ENCODE measurements around the gene TRIM28.

The TRIM28 gene

DNA sequence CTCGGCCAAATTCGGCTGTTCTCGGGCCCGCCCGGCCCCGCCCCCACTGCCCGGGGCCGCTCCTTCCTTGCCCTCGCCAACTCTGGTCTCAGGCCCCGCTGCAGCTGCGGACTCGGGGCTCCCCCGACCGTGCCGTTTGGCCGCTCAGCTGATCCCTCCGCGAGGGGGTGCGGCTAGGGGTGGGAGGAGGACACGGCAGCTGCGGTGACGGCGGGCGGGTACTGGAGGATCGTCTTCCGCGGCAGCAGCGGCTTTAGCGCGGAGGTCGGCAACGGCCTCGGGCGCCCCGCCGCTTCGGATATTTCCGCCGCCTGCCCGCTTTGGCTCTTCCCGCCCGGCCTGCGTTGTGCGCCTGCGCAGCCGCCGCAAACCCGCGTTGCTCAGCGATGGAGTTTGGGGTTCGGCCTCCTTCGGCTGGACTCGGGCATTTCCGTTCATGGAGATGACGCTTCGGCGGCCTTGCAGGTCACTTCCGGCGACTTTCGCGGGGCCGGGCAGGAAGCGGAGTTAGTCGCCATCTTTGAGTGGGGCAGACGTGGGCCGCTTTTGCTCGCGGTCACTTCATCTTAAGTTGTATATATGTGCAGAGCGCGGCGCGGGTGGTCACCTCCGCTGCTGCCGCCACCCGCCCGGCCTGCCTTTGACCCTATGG lies 14.9 kb downstream of the TRIM28 start:
- no peak for TF ChIP-seq ZNF274 (IDR thresholded peaks at IDR 0.05; ENCODE audit: low read depth, low read length)
- peak overlapping the region; percentile 97 for H3K4me3 ChIP-seq (ENCODE audit: low read length)

- no peak for TF ChIP-seq ZNF274 (IDR thresholded peaks at IDR 0.05; ENCODE audit: low read depth, low read length)
- peak overlapping the region; percentile 86 for H3K4me3 ChIP-seq (ENCODE audit: low read length)
Measured at GRCh38 chr19:58559275-58560006, 15.6 kb downstream of the TRIM28 start.

GRCh38 chr19:58560007-58560887 lies 16.4 kb downstream of the TRIM28 start:
- TF ChIP-seq ZNF274 (IDR thresholded peaks at IDR 0.05; ENCODE audit: low read depth, low read length) = no peak
- peak overlapping the region; percentile 86 for H3K4me3 ChIP-seq (ENCODE audit: low read length)

DNA sequence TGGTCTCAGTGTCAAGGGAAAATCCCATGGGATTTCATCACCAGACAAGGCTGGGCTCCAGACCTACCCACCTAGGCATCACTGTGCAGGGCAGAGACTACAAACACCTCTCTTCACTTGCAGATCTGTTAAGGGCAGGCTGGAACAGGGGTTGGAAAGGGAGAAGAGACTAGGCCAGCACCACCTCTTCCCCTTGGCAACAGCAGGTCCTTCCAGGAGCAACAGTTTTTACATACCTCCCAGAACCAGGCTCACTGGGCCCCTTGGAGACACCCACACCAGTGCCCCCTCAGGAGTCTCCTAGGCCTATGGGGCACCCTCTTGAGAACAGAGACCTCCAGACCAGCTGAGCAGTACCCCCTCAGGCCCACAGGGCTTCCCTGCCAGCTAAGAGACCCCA lies 17.1 kb downstream of the TRIM28 start:
- H3K4me3 ChIP-seq (ENCODE audit: low read length) = no peak overlapping the region

GRCh38 chr19:58561373-58562121 lies 17.7 kb downstream of the TRIM28 start:
- no peak for TF ChIP-seq ZNF274 (IDR thresholded peaks at IDR 0.05; ENCODE audit: low read depth, low read length)
- H3K4me3 ChIP-seq (ENCODE audit: low read length) = peak overlapping the region; percentile 34; the same call in 1 of the 2 replicates

More for the DNA sequence above, 17.1 kb downstream of the TRIM28 start:
- TF ChIP-seq ZNF274 (IDR thresholded peaks at IDR 0.05; ENCODE audit: low read depth, low read length) = no peak

DNA sequence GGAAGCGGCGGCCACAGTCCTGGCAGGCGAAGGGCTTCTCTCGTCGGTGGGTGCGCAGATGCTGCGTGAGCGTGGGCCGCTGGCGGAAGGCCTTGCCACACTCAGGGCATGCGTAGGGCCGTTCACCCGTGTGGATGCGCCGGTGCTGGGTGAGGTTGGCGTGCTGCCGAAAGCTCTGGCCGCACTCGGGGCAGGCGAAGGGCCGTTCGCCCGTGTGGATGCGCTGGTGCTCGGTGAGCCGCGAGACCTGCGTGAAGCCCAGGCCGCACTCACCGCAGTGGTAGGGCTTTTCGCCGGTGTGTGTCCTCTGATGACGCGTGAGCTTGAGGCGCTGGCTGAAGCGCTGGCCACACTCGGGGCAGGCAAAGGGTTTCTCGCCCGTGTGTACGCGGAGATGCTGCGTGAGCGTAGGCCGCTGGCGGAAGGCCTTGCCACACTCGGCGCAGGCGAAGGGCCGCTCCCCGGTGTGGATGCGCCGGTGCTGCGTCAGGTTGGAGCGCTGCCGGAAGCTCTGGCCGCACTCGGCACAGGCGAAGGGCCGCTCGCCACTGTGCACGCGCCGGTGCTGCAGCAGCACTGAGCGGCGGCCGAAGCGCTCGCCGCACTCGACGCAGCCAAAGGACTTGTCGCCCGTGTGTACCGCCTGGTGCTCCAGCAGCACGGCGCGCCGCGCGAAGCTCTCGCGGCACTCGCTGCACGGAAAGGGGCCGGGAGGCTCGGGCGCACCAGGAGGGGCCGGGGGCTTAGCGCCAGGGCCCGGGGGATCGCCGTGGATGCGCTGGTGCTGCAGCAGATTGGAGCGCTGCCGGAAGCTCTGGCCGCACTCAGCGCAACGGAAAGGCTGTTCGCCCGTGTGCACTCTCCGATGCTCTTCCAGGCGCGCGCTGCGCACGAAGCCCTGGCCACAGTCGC lies 18.5 kb downstream of the TRIM28 start:
- TF ChIP-seq ZNF274 (IDR thresholded peaks at IDR 0.05; ENCODE audit: low read depth, low read length) = no peak
- H3K4me3 ChIP-seq (ENCODE audit: low read length) = peak overlapping the region; percentile 34; the same call in 1 of the 2 replicates

GRCh38 chr19:58563034-58563573 lies 19.2 kb downstream of the TRIM28 start:
- peak overlapping the region; percentile 34; the same call in 1 of the 2 replicates for H3K4me3 ChIP-seq (ENCODE audit: low read length)
- TF ChIP-seq ZNF274 (IDR thresholded peaks at IDR 0.05; ENCODE audit: low read depth, low read length) = no peak

- TF ChIP-seq ZNF274 (IDR thresholded peaks at IDR 0.05; ENCODE audit: low read depth, low read length) = no peak
- peak overlapping the region; percentile 34; the same call in 1 of the 2 replicates for H3K4me3 ChIP-seq (ENCODE audit: low read length)
Measured at GRCh38 chr19:58563823-58564222, 20.0 kb downstream of the TRIM28 start.

DNA sequence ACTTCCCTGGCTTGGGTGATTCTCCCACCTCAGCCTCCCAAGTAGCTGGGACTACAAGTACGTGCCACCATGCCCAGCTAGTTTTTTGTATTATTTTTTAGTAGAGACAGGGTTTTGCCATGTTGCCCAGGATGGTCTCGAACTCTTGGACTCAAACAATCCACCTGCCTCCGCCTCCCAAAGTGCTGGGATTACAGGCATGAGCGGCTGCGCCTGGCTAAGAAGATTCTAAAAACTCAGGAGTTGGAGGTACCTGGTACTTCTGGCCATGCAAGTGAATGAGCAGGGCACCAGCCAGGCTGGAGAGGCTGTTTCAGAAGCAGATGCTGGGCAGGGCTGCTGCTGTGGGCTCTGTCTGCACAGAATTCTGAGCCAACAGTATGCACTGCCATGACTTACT lies 23.1 kb downstream of the TRIM28 start:
- H3K4me3 ChIP-seq (ENCODE audit: low read length) = no peak overlapping the region
- no peak for TF ChIP-seq ZNF274 (IDR thresholded peaks at IDR 0.05; ENCODE audit: low read depth, low read length)

DNA sequence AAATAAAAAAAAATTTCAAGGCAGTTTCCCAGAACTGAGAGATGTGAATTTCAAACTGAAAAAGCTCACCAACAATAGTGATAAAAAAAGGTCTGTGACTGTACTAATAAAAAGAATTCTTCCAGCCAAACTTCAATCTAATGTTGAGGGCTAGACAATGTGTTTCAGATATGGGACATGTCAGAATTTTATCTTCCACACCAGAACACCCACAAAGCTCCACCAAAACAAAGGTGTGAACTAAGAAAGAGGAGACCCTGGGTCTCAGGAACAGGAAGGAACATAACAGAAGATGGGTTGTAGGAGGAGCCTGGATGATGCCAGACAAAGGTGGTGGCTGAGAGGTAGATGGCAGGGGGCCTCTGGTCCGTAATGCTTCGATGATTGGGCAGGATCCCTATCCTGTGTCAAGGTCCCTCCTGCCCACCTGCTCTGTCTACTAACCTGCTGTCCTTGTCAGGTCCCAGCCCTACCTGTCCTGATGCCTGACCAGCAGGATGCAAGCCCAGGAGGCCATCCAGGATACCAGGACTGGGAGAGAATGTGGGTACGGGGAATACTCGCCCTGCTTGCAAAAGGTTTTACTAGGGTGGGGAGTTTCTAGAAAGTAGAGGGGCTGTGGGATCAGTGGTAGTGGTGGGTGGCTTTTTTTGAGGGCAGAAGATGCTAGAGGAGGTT lies 24.7 kb downstream of the TRIM28 start:
- H3K4me3 ChIP-seq (ENCODE audit: low read length) = no peak overlapping the region
- no peak for TF ChIP-seq ZNF274 (IDR thresholded peaks at IDR 0.05; ENCODE audit: low read depth, low read length)

- TF ChIP-seq ZNF274 (IDR thresholded peaks at IDR 0.05; ENCODE audit: low read depth, low read length) = no peak
- no peak overlapping the region for H3K4me3 ChIP-seq (ENCODE audit: low read length)
Measured at GRCh38 chr19:58569191-58569942, 25.5 kb downstream of the TRIM28 start.
